IMR-90 (cell line): ENCODE measurements around the gene ISX.

Experiments
- BHLHE40 ChIP-seq: fragments of 150-350 bp; IDR thresholded peaks from 2 replicates; pipeline ENCODE4 v1.6.1; 2016; ENCODE audit warnings: mild to moderate bottlenecking, low read depth, low read length
- MXI1 ChIP-seq: IDR thresholded peaks from 2 replicates; pipeline ENCODE4 v1.6.1; 2012; ENCODE audit warnings: low read depth, mild to moderate bottlenecking, low read length, moderate library complexity, borderline replicate concordance
- POLR2A ChIP-seq: IDR thresholded peaks from 2 replicates; pipeline ENCODE4 v1.6.1; 2012; ENCODE audit warnings: mild to moderate bottlenecking, low read depth, low read length
- RAD21 ChIP-seq: IDR thresholded peaks from 2 replicates; pipeline ENCODE4 v1.6.1; 2012; ENCODE audit warnings: low read length, improper control_type of control experiment
- RFX5 ChIP-seq: IDR thresholded peaks from 2 replicates; pipeline ENCODE4 v1.8.0; 2012; ENCODE audit warnings: low read depth, mild to moderate bottlenecking, low read length, moderate library complexity
- SMC3 ChIP-seq: fragments of 150-350 bp; IDR thresholded peaks from 2 replicates; pipeline ENCODE4 v1.6.1; 2016; ENCODE audit warnings: low read depth, mild to moderate bottlenecking, antibody characterized with exemption, low read length, moderate library complexity

GRCh38 chr22:35133702-35134380 is 67.9 kb downstream of the ISX start:
- TF ChIP-seq SMC3 (no peak), MXI1 (no peak), POLR2A (no peak), RFX5 (no peak), BHLHE40 (no peak), RAD21 (no peak)
